ENCODE measurements around the gene CCER1. TPM values are rescaled to one million over a fixed set of nuclear protein-coding genes. Genes with fewer than 3 reads are reported as not detected.

CCER1 gene
- total RNA-seq, 4 donors from 2014 or later = not detected

DNA sequence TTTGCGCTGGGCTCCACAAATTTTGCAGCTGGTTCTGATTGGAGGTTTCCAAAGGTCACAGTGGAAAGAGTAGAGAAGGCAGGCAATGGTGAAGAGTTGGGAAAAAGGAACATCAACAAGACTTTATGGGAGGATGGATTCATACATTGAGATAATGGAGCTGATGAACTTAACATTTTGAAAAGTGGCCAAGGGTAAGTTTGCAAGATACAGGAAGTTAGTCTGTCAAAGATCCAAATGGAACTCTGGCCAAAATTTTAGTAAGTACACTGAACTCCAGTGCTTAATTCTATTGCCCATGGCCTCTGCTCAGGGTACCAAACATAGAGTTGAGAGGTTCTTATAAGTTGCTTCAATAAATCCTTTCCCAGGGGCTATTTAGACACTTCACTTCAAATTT, 15.6 kb downstream of the CCER1 start:
- no peak for TF ChIP-seq POLR2AphosphoS5 (IDR thresholded peaks at IDR 0.05)
- TF ChIP-seq EP300 (IDR thresholded peaks at IDR 0.05) = no peak
- TF ChIP-seq POLR2A (IDR thresholded peaks at IDR 0.05) = no peak
- TF ChIP-seq, protein P1, sequence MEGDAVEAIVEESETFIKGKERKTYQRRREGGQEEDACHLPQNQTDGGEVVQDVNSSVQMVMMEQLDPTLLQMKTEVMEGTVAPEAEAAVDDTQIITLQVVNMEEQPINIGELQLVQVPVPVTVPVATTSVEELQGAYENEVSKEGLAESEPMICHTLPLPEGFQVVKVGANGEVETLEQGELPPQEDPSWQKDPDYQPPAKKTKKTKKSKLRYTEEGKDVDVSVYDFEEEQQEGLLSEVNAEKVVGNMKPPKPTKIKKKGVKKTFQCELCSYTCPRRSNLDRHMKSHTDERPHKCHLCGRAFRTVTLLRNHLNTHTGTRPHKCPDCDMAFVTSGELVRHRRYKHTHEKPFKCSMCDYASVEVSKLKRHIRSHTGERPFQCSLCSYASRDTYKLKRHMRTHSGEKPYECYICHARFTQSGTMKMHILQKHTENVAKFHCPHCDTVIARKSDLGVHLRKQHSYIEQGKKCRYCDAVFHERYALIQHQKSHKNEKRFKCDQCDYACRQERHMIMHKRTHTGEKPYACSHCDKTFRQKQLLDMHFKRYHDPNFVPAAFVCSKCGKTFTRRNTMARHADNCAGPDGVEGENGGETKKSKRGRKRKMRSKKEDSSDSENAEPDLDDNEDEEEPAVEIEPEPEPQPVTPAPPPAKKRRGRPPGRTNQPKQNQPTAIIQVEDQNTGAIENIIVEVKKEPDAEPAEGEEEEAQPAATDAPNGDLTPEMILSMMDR (IDR thresholded peaks at IDR 0.05) = no peak
- no peaks in the 10 kb centered on the region for H3K9me3 ChIP-seq
- no peak for DNase-seq (ENCODE audit: low spot score in 2 of 2)
- WGBS = 80% methylated on average over 1 of the region's 1 CpG
- no peaks in the 10 kb centered on the region for H3K36me3 ChIP-seq
- H3K4me3 ChIP-seq = no peak overlapping the region
- H3K27me3 ChIP-seq = no peaks in the 10 kb centered on the region
- H3K27ac ChIP-seq = no peak overlapping the region
- peaks cover 6% of the 10 kb centered on the region for H3K4me1 ChIP-seq

DNA sequence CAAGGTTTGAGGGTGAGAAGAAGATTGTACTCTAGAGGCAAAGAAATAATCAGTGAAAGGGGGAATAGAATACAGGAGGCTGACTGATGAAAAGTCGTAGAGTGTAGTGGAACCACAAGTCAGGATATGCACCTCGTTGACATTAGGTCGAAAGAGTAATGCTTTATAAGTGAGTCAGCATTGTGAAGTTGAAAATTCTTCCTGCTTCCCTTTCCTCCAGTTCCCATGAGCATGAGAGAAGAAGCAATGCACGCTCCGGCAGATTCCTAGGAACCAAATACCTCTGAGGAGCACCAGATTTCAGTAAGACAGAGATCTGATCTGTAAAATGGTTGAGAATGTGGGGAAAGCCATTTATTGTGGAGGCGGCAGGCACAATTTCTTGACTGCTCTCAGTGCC, 16.5 kb downstream of the CCER1 start:
- 61% methylated on average over 6 of the region's 6 CpGs for WGBS
- Histone ChIP-seq H3K27me3 (no peaks in the 10 kb centered on the region), H3K36me3 (no peaks in the 10 kb centered on the region), H3K4me3 (no peak overlapping the region), H3K4me1 (peaks cover 6% of the 10 kb centered on the region), H3K9me3 (no peaks in the 10 kb centered on the region), H3K27ac (no peak overlapping the region)
- TF ChIP-seq POLR2A (IDR thresholded peaks at IDR 0.05) = no peak
- DNase-seq (ENCODE audit: low spot score in 2 of 2) = no peak

DNA sequence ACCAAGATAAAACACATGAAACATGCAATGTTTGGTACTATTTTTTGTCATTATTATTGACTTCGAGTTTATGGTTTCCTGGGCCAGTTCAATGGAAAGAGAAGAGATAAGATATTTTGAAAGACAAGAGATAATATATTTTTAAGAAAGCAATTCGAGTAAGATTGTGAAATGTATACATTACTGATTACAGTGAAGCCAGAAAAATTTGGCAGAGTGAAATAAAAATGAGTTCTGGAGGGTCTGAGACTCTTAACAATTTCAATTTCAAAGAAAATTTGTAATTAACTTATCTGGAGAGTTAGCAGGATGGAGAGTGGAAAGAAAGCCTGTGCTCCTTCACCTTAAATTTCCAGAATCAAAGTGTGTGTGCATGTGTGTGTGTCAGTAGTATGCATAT, 17.3 kb downstream of the CCER1 start:
- H3K36me3 ChIP-seq = no peaks in the 10 kb centered on the region
- H3K4me3 ChIP-seq = no peak overlapping the region
- H3K27ac ChIP-seq = no peak overlapping the region
- WGBS = 65% methylated on average over 2 of the region's 2 CpGs
- H3K27me3 ChIP-seq = no peaks in the 10 kb centered on the region
- H3K9me3 ChIP-seq = no peaks in the 10 kb centered on the region
- TF ChIP-seq POLR2AphosphoS5 (IDR thresholded peaks at IDR 0.05) = no peak
- TF ChIP-seq POLR2A (IDR thresholded peaks at IDR 0.05) = no peak
- TF ChIP-seq, protein P1 (IDR thresholded peaks at IDR 0.05) = no peak
- no peak for TF ChIP-seq EP300 (IDR thresholded peaks at IDR 0.05)
- peaks cover 6% of the 10 kb centered on the region for H3K4me1 ChIP-seq
- no peak for DNase-seq (ENCODE audit: low spot score in 2 of 2)

DNA sequence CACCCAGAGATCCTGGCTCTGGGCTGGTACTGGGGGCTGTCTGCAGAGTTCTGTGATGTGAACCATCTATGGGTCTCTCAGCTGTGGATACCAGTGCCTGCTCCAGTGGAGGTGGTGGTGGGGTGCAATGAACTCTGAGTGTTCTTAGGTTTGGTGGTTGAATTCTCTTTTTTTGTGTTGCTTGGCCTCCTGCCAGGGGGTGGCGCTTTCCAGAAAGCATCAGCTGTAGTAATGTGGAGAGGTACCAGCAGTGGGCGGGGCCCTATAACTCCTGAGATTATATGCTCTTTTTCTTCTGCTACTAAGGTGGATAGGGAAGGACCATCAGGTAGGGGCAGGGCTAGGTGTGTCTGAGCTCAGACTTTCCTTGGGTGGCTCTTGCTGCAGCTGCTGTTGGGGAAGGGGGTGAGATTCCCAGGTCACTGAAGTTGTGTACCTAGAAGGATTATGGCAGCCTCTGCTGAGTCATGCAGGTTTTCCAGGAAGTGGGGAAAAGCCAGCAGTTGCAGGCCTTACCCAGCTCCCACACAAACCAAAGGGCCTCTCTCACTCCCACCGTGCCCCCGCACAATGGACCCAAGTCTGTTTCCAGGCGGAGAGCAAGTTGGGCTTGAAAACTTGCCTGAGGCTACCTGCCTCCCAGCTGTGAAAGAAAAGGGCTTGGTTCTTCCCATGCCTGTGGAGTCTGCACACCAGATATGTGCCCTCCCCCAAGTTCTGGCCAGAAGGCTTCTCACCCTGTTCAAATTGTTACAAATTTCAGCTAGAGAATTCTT, 18.6 kb downstream of the CCER1 start:
- Histone ChIP-seq H3K4me1 (peaks cover 6% of the 10 kb centered on the region), H3K27ac (no peak overlapping the region), H3K27me3 (no peaks in the 10 kb centered on the region), H3K36me3 (no peaks in the 10 kb centered on the region), H3K9me3 (no peaks in the 10 kb centered on the region), H3K4me3 (no peak overlapping the region)
- WGBS = 97% methylated on average over 5 of the region's 5 CpGs
- TF ChIP-seq POLR2AphosphoS5 (IDR thresholded peaks at IDR 0.05) (no peak), EP300 (IDR thresholded peaks at IDR 0.05) (no peak), POLR2A (IDR thresholded peaks at IDR 0.05) (no peak)
- TF ChIP-seq, protein P1 (IDR thresholded peaks at IDR 0.05) = no peak
- DNase-seq (ENCODE audit: low spot score in 2 of 2) = no peak

DNA sequence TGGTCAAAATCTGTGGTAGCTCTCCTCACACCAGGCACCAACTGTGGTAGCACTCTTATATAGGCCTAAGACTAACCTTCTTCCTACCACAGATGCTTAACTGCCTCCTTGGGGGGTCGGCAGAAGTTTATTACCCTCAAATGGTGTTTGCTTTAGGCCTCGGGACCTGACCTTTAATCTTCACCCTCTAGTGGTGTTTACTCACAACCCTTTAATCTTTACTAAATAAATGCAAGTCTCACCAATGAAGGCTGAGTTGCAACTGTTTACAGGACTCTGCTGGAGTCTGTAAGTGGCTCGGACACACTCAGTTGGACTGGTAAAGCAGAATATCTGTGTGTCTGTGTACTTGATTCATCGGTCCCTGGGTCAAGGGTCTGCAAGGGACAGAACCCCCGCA, 29.4 kb downstream of the CCER1 start:
- DNase-seq (ENCODE audit: low spot score in 2 of 2) = no peak
- no peaks in the 10 kb centered on the region for H3K9me3 ChIP-seq
- 93% methylated on average over 5 of the region's 5 CpGs for WGBS
- no peaks in the 10 kb centered on the region for H3K27me3 ChIP-seq
- H3K4me1 ChIP-seq = peaks cover 4% of the 10 kb centered on the region
- no peak overlapping the region for H3K27ac ChIP-seq
- H3K36me3 ChIP-seq = no peaks in the 10 kb centered on the region
- no peak overlapping the region for H3K4me3 ChIP-seq
- no peak for TF ChIP-seq POLR2AphosphoS5 (IDR thresholded peaks at IDR 0.05)

DNA sequence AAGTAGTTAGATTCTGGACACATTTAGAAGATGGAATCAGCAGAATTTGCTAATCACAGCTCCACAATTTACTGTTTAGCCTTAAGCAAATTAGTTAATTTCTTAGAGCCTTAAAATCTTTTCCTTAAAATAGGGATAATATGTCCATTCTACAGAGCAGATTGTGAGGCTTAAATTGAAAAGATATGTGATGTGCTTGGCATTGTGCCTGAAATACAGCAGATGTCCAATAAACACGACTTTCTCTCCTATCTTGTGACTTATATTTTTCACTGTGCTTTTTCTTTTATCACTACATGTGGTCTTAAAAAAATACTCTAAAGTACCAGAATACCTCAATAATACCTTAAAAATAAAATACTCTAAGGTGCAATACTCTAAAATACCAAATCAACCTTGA, 30.6 kb downstream of the CCER1 start:
- WGBS = 36% methylated on average over 1 of the region's 1 CpG
- TF ChIP-seq POLR2AphosphoS5 (IDR thresholded peaks at IDR 0.05) (no peak), EP300 (IDR thresholded peaks at IDR 0.05) (no peak), POLR2A (IDR thresholded peaks at IDR 0.05) (no peak)
- TF ChIP-seq, protein P1 (IDR thresholded peaks at IDR 0.05) = no peak
- no peaks in the 10 kb centered on the region for H3K27me3 ChIP-seq
- H3K4me1 ChIP-seq = peaks cover 4% of the 10 kb centered on the region
- H3K36me3 ChIP-seq = no peaks in the 10 kb centered on the region
- no peak overlapping the region for H3K4me3 ChIP-seq
- DNase-seq (ENCODE audit: low spot score in 2 of 2) = no peak
- no peaks in the 10 kb centered on the region for H3K9me3 ChIP-seq
- no peak overlapping the region for H3K27ac ChIP-seq
